Measurements from ENCODE around the gene SLC16A10.

The SLC16A10 gene

DNA sequence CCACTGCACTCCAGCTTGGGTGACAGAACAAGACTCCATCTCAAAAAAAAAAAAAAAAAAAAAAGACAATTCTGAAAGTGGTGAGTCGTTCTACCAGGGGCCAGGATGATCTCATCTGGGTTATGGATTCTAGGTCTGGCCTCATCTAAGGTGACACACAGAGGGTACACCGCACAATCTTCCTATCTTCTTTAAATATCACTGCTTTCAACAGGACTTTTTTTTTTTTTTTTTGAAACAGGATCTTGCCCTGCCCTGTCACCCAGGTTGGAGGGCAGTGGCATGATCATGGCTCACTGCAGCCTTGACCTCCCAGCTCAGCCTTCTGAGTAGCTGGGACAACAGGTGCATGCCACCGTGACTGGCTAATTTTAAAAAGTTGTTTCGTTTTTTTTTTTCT, 67.7 kb downstream of the SLC16A10 start:
- DNase-seq (ENCODE audit: low read depth): no peak
- H3K4me3 ChIP-seq (ENCODE audit: control insufficient read depth, low read depth, low read length): no peak overlapping the region
- TF ChIP-seq, protein P1, sequence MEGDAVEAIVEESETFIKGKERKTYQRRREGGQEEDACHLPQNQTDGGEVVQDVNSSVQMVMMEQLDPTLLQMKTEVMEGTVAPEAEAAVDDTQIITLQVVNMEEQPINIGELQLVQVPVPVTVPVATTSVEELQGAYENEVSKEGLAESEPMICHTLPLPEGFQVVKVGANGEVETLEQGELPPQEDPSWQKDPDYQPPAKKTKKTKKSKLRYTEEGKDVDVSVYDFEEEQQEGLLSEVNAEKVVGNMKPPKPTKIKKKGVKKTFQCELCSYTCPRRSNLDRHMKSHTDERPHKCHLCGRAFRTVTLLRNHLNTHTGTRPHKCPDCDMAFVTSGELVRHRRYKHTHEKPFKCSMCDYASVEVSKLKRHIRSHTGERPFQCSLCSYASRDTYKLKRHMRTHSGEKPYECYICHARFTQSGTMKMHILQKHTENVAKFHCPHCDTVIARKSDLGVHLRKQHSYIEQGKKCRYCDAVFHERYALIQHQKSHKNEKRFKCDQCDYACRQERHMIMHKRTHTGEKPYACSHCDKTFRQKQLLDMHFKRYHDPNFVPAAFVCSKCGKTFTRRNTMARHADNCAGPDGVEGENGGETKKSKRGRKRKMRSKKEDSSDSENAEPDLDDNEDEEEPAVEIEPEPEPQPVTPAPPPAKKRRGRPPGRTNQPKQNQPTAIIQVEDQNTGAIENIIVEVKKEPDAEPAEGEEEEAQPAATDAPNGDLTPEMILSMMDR (IDR thresholded peaks at IDR 0.05; ENCODE audit: control insufficient read depth, insufficient read depth, low read depth, low read length, missing control alignments): no peak

DNA sequence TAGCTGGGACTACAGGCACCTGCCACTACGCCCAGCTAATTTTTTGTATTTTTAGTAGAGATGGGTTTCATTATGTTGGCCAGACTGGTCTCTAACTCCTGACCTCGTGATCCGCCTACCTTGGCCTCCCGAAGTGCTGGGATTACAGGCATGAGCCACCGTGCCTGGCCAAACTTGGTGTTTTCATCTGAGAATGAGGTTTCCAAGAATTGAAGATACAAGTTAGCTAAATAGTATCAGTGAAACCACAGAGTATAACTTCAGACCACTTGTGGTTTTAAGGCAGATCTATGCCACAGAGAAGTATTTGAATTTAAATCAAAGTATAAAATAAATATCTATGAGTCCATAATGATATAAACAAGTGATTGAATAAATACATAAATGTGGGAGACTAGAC, 70.1 kb downstream of the SLC16A10 start:
- H3K4me3 ChIP-seq (ENCODE audit: control insufficient read depth, low read depth, low read length): no peak overlapping the region
- TF ChIP-seq, protein P1 (IDR thresholded peaks at IDR 0.05; ENCODE audit: control insufficient read depth, insufficient read depth, low read depth, low read length, missing control alignments): no peak
- no peak for DNase-seq (ENCODE audit: low read depth)

DNA sequence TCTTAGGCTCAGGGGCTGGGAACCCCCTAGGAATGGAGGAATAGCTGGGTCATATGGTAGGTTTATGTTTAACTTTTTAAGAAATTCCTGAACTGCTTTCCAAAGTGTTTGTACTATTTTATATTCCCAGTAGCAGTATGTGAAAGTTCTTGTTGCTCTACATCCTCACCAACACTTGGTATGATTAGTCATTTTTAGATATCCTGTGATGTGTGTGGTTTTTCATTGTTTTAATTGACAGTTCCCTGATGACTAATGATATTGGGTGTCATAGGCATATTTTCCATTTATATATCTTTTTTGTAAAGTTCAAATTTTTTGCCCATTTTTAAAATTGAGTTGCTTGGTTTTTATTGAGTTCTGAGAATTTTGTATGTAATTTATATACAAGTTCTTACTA, 72.3 kb downstream of the SLC16A10 start:
- no peak for DNase-seq (ENCODE audit: low read depth)
- TF ChIP-seq, protein P1 (IDR thresholded peaks at IDR 0.05; ENCODE audit: control insufficient read depth, insufficient read depth, low read depth, low read length, missing control alignments): no peak

DNA sequence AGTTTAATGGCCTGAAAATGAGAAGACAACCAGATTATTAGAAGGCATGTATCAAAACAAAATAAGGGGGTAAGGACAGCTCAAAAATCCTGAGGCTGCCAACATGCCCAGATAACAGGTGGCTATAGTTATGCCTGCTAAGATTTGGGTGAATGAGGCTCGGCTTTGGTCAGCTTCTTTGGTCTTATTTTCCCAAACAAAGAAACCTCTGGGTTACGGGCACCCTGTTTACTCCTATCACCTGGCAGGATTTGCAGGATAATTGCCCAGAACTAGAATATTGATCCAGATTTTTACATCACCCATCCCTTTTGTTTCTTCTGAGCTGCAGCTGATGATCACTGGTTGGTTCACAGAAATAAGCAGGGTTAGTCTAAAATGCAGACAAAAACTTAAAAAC, 74.3 kb downstream of the SLC16A10 start:
- DNase-seq (ENCODE audit: low read depth): no peak
- TF ChIP-seq, protein P1 (IDR thresholded peaks at IDR 0.05; ENCODE audit: control insufficient read depth, insufficient read depth, low read depth, low read length, missing control alignments): no peak
- no peak overlapping the region for H3K4me3 ChIP-seq (ENCODE audit: control insufficient read depth, low read depth, low read length)

More for the DNA sequence above, 72.3 kb downstream of the SLC16A10 start:
- no peak overlapping the region for H3K4me3 ChIP-seq (ENCODE audit: control insufficient read depth, low read depth, low read length)

DNA sequence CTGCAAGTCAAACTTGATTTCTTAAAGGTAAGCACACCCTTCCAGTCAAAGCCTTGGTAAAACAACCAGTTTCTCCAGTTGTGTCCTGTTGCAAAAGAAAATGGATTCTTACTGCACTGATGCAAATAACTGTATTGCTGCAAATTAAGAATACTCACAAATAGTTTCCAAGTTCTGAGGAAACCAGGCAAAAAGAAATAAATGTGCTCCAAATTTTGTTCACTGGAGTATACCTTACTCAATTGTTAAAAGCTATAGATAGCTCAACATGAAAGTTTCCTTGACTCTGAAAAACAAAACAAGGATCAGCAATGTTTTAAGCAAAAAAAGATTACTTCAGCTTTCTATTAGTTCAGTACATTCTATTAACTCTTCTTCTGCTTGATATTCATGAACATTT, 75.2 kb downstream of the SLC16A10 start:
- DNase-seq (ENCODE audit: low read depth): no peak
- TF ChIP-seq, protein P1 (IDR thresholded peaks at IDR 0.05; ENCODE audit: control insufficient read depth, insufficient read depth, low read depth, low read length, missing control alignments): no peak
- H3K4me3 ChIP-seq (ENCODE audit: control insufficient read depth, low read depth, low read length): no peak overlapping the region

DNA sequence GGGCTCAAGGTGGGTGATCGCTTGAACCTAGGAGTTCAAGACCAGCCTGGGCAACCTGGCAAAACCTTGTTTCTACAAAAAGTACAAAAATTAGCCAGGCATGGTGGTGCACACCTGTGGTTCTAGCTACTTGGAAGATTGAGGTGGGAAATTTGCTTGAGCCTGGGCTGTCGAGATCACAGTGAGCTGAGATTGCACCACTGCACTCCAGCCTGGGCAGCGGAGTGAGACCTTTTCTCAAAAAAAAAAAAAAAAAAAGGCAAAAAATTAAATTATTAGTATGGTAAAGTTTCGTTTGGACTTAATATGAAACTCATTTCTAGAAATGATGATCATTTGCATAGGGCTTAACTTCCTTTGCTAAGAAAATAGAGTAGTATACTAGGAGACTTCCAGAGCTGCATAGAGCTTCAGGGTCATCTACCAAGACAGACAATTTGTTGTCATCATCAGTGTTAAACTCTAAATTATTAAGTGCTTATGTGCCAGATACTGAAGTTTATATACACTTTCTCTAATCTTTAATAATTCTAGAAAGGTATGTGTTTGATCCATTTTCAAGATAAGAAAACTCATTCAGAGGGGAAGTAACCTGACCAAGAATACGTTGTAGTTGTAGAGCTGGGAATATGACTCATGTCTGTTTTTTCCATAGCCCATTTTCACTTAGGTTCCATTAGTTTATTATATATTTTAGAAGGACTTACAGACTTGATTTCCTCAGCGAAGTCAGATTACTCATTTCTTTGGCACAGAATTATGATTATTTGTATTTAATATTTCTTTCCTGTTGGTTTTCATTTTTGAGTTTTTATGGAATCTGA, 84.5 kb downstream of the SLC16A10 start:
- DNase-seq (ENCODE audit: low read depth): no peak
- H3K4me3 ChIP-seq (ENCODE audit: control insufficient read depth, low read depth, low read length): no peak overlapping the region
- TF ChIP-seq, protein P1 (IDR thresholded peaks at IDR 0.05; ENCODE audit: control insufficient read depth, insufficient read depth, low read depth, low read length, missing control alignments): no peak

Measured in AG09309 (cell line).